ENCODE results near the gene SASH1.
"Not testable (repeated sequence)": the region's sequence is repeated elsewhere in the genome, so short reads cannot be mapped to it uniquely, and the experiment has no call there.

SASH1 gene

GRCh38 chr6:148572676-148573335, 230.2 kb downstream of the SASH1 start:
- Histone ChIP-seq H3K9me3 (ENCODE audit: control insufficient read depth, low read length) (no peaks in the 10 kb centered on the region), H3K27me3 (ENCODE audit: control insufficient read depth, insufficient read depth, low read length, poor library complexity, severe bottlenecking) (no peaks in the 10 kb centered on the region), H3K36me3 (ENCODE audit: control insufficient read depth, insufficient read depth, low read length) (no peaks in the 10 kb centered on the region), H3K4me1 (ENCODE audit: control insufficient read depth, insufficient read depth, low read length) (no peaks in the 10 kb centered on the region), H3K4me3 (ENCODE audit: insufficient read depth, low read depth, low read length) (no peak overlapping the region), H3K27ac (ENCODE audit: insufficient read depth, low read depth, low read length, poor library complexity, severe bottlenecking) (no peak overlapping the region)
- 94 to 96% methylated on average over 8 to 9 of the region's 9 CpGs for WGBS, 2 experiments

- no peaks in the 10 kb centered on the region for H3K27me3 ChIP-seq (ENCODE audit: control insufficient read depth, insufficient read depth, low read length, poor library complexity, severe bottlenecking)
- no peak overlapping the region for H3K27ac ChIP-seq (ENCODE audit: insufficient read depth, low read depth, low read length, poor library complexity, severe bottlenecking)
- WGBS, 2 experiments, result 93 to 97% methylated on average over 4 to 5 of the region's 5 CpGs
- H3K9me3 ChIP-seq (ENCODE audit: control insufficient read depth, low read length), result no peaks in the 10 kb centered on the region
- no peaks in the 10 kb centered on the region for H3K36me3 ChIP-seq (ENCODE audit: control insufficient read depth, insufficient read depth, low read length)
- no peak overlapping the region for H3K4me3 ChIP-seq (ENCODE audit: insufficient read depth, low read depth, low read length)
- H3K4me1 ChIP-seq (ENCODE audit: control insufficient read depth, insufficient read depth, low read length), result peaks cover 3% of the 10 kb centered on the region
These were observed 231.3 kb downstream of the SASH1 start for GRCh38 chr6:148573922-148574321.

- Histone ChIP-seq H3K4me1 (ENCODE audit: control insufficient read depth, insufficient read depth, low read length) (peaks cover 3% of the 10 kb centered on the region), H3K27ac (ENCODE audit: insufficient read depth, low read depth, low read length, poor library complexity, severe bottlenecking) (peak overlapping the region; percentile 61), H3K36me3 (ENCODE audit: control insufficient read depth, insufficient read depth, low read length) (no peaks in the 10 kb centered on the region), H3K27me3 (ENCODE audit: control insufficient read depth, insufficient read depth, low read length, poor library complexity, severe bottlenecking) (no peaks in the 10 kb centered on the region), H3K9me3 (ENCODE audit: control insufficient read depth, low read length) (no peaks in the 10 kb centered on the region), H3K4me3 (ENCODE audit: insufficient read depth, low read depth, low read length) (no peak overlapping the region)
- WGBS, 2 experiments, result 13 to 19% methylated on average over 7 of the region's 7 CpGs
These were observed 235.2 kb downstream of the SASH1 start for GRCh38 chr6:148577687-148578488.

GRCh38 chr6:148578489-148578814, 235.8 kb downstream of the SASH1 start:
- Histone ChIP-seq H3K27me3 (ENCODE audit: control insufficient read depth, insufficient read depth, low read length, poor library complexity, severe bottlenecking) (no peaks in the 10 kb centered on the region), H3K27ac (ENCODE audit: insufficient read depth, low read depth, low read length, poor library complexity, severe bottlenecking) (no peak overlapping the region), H3K4me1 (ENCODE audit: control insufficient read depth, insufficient read depth, low read length) (peaks cover 3% of the 10 kb centered on the region), H3K36me3 (ENCODE audit: control insufficient read depth, insufficient read depth, low read length) (no peaks in the 10 kb centered on the region), H3K4me3 (ENCODE audit: insufficient read depth, low read depth, low read length) (no peak overlapping the region), H3K9me3 (ENCODE audit: control insufficient read depth, low read length) (no peaks in the 10 kb centered on the region)
- 73 to 76% methylated on average over 5 of the region's 5 CpGs for WGBS, 2 experiments

- 60 to 64% methylated on average over 3 to 4 of the region's 4 CpGs for WGBS, 2 experiments
- Histone ChIP-seq H3K27me3 (ENCODE audit: control insufficient read depth, insufficient read depth, low read length, poor library complexity, severe bottlenecking) (no peaks in the 10 kb centered on the region), H3K4me3 (ENCODE audit: insufficient read depth, low read depth, low read length) (no peak overlapping the region), H3K27ac (ENCODE audit: insufficient read depth, low read depth, low read length, poor library complexity, severe bottlenecking) (no peak overlapping the region), H3K9me3 (ENCODE audit: control insufficient read depth, low read length) (no peaks in the 10 kb centered on the region), H3K4me1 (ENCODE audit: control insufficient read depth, insufficient read depth, low read length) (peaks cover 3% of the 10 kb centered on the region), H3K36me3 (ENCODE audit: control insufficient read depth, insufficient read depth, low read length) (no peaks in the 10 kb centered on the region)
These were observed 236.4 kb downstream of the SASH1 start for GRCh38 chr6:148578837-148579565.

GRCh38 chr6:148580442-148580841, 237.8 kb downstream of the SASH1 start:
- WGBS, 2 experiments, result 89 to 97% methylated on average over 4 to 5 of the region's 5 CpGs
- Histone ChIP-seq H3K4me3 (ENCODE audit: insufficient read depth, low read depth, low read length) (no peak overlapping the region), H3K4me1 (ENCODE audit: control insufficient read depth, insufficient read depth, low read length) (peaks cover 3% of the 10 kb centered on the region), H3K36me3 (ENCODE audit: control insufficient read depth, insufficient read depth, low read length) (no peaks in the 10 kb centered on the region), H3K9me3 (ENCODE audit: control insufficient read depth, low read length) (no peaks in the 10 kb centered on the region), H3K27me3 (ENCODE audit: control insufficient read depth, insufficient read depth, low read length, poor library complexity, severe bottlenecking) (no peaks in the 10 kb centered on the region), H3K27ac (ENCODE audit: insufficient read depth, low read depth, low read length, poor library complexity, severe bottlenecking) (no peak overlapping the region)

GRCh38 chr6:148583631-148584030, 241.0 kb downstream of the SASH1 start:
- Histone ChIP-seq H3K27me3 (ENCODE audit: control insufficient read depth, insufficient read depth, low read length, poor library complexity, severe bottlenecking) (no peaks in the 10 kb centered on the region), H3K4me3 (ENCODE audit: insufficient read depth, low read depth, low read length) (no peak overlapping the region), H3K27ac (ENCODE audit: insufficient read depth, low read depth, low read length, poor library complexity, severe bottlenecking) (no peak overlapping the region), H3K36me3 (ENCODE audit: control insufficient read depth, insufficient read depth, low read length) (no peaks in the 10 kb centered on the region), H3K9me3 (ENCODE audit: control insufficient read depth, low read length) (no peaks in the 10 kb centered on the region), H3K4me1 (ENCODE audit: control insufficient read depth, insufficient read depth, low read length) (peaks cover 3% of the 10 kb centered on the region)
- WGBS, 2 experiments, result 90 to 91% methylated on average over 5 of the region's 5 CpGs

- not testable (repeated sequence) for H3K36me3 ChIP-seq (ENCODE audit: control insufficient read depth, insufficient read depth, low read length); H3K9me3 ChIP-seq (ENCODE audit: control insufficient read depth, low read length); H3K4me3 ChIP-seq (ENCODE audit: insufficient read depth, low read depth, low read length); H3K27me3 ChIP-seq (ENCODE audit: control insufficient read depth, insufficient read depth, low read length, poor library complexity, severe bottlenecking); H3K4me1 ChIP-seq (ENCODE audit: control insufficient read depth, insufficient read depth, low read length); H3K27ac ChIP-seq (ENCODE audit: insufficient read depth, low read depth, low read length, poor library complexity, severe bottlenecking)
- WGBS, 2 experiments, result 92 to 97% methylated on average over 1 of the region's 1 CpG
These were observed 243.0 kb downstream of the SASH1 start for GRCh38 chr6:148585641-148586040.

GRCh38 chr6:148590883-148591282, 248.2 kb downstream of the SASH1 start:
- Histone ChIP-seq H3K27me3 (ENCODE audit: control insufficient read depth, insufficient read depth, low read length, poor library complexity, severe bottlenecking) (no peaks in the 10 kb centered on the region), H3K4me1 (ENCODE audit: control insufficient read depth, insufficient read depth, low read length) (no peaks in the 10 kb centered on the region), H3K9me3 (ENCODE audit: control insufficient read depth, low read length) (no peaks in the 10 kb centered on the region), H3K36me3 (ENCODE audit: control insufficient read depth, insufficient read depth, low read length) (no peaks in the 10 kb centered on the region), H3K4me3 (ENCODE audit: insufficient read depth, low read depth, low read length) (no peak overlapping the region), H3K27ac (ENCODE audit: insufficient read depth, low read depth, low read length, poor library complexity, severe bottlenecking) (no peak overlapping the region)
- WGBS, 2 experiments, result 87 to 91% methylated on average over 6 of the region's 6 CpGs

GRCh38 chr6:148591656-148592055, 249.0 kb downstream of the SASH1 start:
- Histone ChIP-seq H3K4me3 (ENCODE audit: insufficient read depth, low read depth, low read length) (no peak overlapping the region), H3K9me3 (ENCODE audit: control insufficient read depth, low read length) (no peaks in the 10 kb centered on the region), H3K4me1 (ENCODE audit: control insufficient read depth, insufficient read depth, low read length) (no peaks in the 10 kb centered on the region), H3K36me3 (ENCODE audit: control insufficient read depth, insufficient read depth, low read length) (no peaks in the 10 kb centered on the region), H3K27ac (ENCODE audit: insufficient read depth, low read depth, low read length, poor library complexity, severe bottlenecking) (no peak overlapping the region), H3K27me3 (ENCODE audit: control insufficient read depth, insufficient read depth, low read length, poor library complexity, severe bottlenecking) (no peaks in the 10 kb centered on the region)

All from ectodermal cell (in vitro differentiated cells).